Activated naive CD4-positive, alpha-beta T cell treated with Interleukin-2 at 50 U/mL for 16 hours (primary cell): ENCODE measurements around the gene ATP6V0A4.
A peak's percentile ranks its signal among the peaks of the same experiment; 100 is the strongest.
"Not testable (repeated sequence)": the region's sequence is repeated elsewhere in the genome, so short reads cannot be mapped to it uniquely, and the experiment has no call there.

ENCODE experiments used
- DNase-seq: peaks from one replicate; pipeline ENCODE4 v3.0.0-alpha.2; 2020

The ATP6V0A4 gene

GRCh38 chr7:138797715-138798320 is at the start of gene ATP6V0A4, which contains the start of gene TMEM213:
Gene ATP6V0A4 (minus strand): TSS chr7:138798196. CDS start chr7:138771247, 26,949 bp downstream.
Gene TMEM213 (plus strand): TSS chr7:138797994. CDS start chr7:138798105, 111 bp downstream.
- no peak for DNase-seq

GRCh38 chr7:138845711-138846110 is 47.7 kb upstream of the ATP6V0A4 start:
- no peak for DNase-seq

DNA sequence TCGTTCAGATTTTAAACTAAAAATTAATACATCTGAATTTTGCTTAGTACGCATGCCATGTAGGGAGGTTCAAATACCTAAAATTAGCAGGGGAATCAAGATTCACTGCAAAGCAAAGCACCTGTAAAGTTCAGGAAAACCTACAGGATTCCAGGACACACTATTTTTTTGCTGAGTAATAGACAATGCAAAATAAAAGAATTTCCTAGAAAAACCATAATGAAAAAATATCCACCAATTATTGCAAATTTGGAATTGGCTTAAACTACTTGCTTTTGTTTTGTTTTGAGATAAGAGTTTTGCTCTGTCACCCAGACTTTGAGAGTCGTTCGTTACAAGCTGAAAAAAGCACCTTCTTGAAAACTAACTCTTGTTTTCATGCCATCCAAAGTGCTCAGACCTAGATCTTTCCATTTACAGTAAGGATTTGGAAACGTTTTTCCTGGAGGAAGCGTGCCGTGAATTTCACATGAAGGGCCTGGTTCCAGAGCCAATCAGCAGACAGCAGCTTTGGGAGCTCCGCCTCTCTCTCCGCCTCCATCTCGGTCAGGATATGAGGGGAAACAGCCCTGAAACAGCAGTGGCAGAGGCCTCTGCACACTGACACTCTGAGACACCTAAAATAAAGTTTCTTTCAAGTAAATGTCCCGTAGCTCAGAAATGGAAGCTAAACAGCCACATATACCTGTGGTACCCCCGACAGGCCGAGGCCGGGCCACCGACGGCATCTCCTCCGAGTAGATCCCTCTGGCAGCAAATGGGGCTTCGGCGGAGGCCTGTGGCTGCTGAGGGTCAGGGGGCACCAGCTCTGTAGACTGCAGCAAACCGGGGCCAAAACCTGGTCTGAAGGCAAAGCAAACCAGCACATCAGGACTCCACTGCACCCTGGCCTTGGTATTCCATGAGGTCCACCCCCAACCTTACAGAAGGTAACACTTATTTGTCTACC is 45.9 kb upstream of the ATP6V0A4 start:
- DNase-seq: no peak

GRCh38 chr7:138842111-138842510 is 44.1 kb upstream of the ATP6V0A4 start:
- no peak for DNase-seq

- no peak for DNase-seq
Observed at GRCh38 chr7:138838166-138838565, 40.2 kb upstream of the ATP6V0A4 start.

- no peak for DNase-seq
Observed at GRCh38 chr7:138837627-138838026, 39.6 kb upstream of the ATP6V0A4 start.

- DNase-seq: no peak
Observed at GRCh38 chr7:138835087-138835486, 37.1 kb upstream of the ATP6V0A4 start.

- peak; percentile 21 for DNase-seq
Observed at GRCh38 chr7:138834583-138834982, 36.6 kb upstream of the ATP6V0A4 start.

- DNase-seq: no peak
Observed at GRCh38 chr7:138833596-138833995, 35.6 kb upstream of the ATP6V0A4 start.

DNA sequence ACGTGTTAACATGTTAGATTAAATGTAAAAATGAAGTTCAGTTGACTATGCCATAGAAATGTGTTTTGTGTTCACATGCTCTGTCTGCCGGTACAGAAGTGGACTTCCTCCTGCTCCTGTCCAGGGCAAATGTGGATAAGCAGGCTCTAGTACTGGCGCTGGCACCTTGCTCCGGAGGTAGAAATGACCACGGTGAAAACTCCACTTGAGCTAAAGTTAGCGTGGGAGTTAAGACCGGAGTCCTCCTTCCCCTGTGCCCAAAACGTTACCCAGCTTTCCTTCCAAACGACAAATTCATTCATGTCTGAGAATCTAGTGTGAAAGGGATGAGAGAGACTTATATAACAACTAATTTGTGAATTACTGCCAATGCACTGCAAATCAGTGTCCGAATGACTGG is 35.0 kb upstream of the ATP6V0A4 start:
- no peak for DNase-seq

DNA sequence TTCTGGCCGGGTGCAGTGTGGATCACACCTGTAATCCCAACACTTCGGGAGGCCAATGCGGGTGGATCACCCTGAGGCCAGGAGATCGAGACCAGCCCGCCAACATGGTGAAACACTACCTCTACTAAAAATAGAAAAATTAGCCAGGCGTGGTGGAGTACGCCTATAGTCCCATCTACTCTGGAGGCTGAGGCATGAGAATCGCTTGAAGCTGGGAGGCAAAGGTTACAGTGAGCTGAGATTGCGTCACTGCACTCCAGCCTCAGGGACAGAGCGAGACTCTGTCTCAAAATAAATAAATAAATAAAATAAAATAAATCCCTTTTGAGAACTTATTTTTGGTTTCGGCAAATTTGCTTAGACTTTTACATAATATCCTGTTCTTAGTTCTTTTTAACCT is 31.3 kb upstream of the ATP6V0A4 start:
- no peak for DNase-seq

DNA sequence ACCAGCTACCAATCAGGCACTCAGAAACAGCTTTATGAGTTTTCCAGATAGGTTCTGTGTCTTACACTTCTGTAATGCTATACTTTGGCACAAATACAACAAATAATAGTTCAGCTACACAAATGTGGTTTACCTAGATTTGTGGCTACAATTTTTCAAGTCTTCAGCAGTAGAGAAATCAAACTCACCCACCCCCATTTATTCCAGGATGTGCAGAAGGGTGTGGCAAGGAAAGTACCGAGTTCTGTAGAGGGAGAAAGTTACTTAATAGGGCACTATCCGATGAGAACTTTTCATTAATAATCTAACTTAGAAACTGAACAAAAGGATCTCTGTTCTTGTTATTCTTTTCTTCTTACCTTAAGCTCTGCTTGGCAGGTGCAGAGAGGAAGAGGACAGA is 30.3 kb upstream of the ATP6V0A4 start:
- no peak for DNase-seq

DNA sequence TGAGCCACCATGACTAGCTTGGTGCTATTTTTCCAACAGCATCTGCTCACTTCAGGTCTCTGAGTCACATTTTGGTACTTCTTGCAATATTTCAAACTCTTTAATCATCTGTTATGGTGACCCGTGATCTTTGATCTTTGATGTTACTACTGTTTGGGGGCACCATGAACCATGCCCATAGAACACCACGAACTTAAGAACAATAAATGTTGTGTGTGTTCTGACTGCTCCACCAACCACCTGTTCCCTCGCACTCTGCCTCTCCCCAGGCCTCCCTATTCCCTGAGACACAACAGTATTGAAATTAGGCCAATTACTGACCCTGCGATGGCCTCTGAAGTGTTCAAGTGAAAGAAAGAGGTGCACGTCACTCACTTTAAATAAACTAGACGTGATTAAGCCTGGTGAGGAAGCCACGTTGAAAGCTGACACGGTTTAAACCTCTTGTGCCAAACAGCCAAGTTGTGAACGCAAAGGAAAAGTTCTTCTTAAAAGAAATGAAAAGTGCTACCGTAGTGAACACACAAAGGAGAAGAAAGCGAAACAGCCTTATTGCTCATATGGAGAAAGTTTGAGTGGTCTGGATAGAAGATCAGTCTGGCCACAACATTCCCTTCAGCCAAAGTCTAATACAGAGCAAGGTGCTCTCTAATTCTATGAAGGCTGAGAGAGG is 27.2 kb upstream of the ATP6V0A4 start:
- DNase-seq: no peak

DNA sequence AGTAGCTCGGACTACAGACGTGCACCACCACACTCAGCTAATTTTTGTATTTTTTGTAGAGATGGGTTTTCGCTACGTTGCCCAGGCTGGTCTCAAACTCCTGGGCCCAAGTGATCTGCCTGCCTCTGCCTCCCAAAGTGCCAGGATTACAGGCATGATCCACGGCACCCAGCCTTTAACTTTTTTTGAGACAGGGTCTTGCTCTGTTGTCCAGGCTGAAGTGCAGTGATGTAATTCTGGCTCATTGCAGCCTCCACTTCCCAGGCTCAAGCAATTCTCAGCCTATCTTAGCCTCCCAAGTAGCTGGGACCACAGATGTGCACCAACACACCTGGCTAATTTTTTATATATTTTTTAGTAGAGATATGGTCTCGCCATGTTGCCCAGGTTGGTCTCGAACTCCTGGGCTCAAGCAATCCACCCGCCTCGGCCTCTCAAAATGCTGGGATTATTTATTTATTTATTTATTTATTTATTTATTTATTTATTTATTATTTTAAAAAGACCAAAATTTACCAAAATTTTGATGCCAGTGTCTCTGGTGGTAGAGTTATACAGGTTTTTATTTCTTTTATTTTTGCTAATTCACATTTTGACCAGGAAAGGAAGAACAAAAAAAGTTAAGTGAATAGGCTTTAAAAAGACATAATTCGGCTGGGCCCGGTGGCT is 25.0 kb upstream of the ATP6V0A4 start:
- no peak for DNase-seq

- no peak for DNase-seq
Observed at GRCh38 chr7:138821912-138822311, 23.9 kb upstream of the ATP6V0A4 start.

- no peak for DNase-seq
Observed at GRCh38 chr7:138819625-138820024, 21.6 kb upstream of the ATP6V0A4 start.

GRCh38 chr7:138816650-138817049 is 18.7 kb upstream of the ATP6V0A4 start:
- DNase-seq: no peak

DNA sequence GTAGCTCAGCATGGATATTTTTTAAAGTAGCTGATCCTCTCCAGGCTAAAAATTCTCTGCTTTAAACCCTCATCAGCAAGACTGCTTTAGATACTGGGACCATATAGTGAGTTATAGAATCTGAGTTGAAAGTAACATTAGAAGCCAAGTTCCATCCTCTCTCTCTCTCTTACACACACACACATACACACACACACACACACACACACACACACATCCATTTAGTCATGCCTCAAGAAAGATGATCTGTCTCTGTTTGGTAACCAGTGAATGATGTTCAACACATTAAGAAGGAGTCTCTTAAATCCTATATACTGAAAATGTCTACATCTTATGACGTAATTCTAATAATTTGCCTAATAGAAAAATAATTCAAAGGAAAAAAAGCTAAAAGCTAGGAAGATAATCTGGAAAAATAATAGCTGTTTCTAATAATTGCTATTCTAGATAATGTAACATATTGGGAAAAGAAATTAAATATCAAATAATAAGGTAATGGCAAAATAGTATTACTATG is 16.9 kb upstream of the ATP6V0A4 start:
- DNase-seq: no peak

GRCh38 chr7:138813945-138814344 is 15.9 kb upstream of the ATP6V0A4 start:
- no peak for DNase-seq

DNA sequence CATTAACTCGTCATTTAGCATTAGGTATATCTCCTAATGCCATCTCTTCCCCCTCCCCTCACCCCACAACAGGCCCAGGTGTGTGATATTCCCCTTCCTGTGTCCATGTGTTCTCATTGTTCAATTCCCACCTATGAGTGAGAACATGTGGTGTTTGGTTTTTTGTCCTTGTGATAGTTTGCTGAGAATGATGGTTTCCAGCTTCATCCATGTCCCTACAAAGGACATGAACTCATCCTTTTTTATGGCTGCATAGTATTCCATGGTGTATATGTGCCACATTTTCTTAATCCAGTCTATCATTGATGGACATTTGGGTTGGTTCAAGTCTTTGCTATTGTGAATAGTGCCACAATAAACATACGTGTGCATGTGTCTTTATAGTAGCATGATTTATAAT is 13.3 kb upstream of the ATP6V0A4 start:
- DNase-seq: not testable (repeated sequence)

DNA sequence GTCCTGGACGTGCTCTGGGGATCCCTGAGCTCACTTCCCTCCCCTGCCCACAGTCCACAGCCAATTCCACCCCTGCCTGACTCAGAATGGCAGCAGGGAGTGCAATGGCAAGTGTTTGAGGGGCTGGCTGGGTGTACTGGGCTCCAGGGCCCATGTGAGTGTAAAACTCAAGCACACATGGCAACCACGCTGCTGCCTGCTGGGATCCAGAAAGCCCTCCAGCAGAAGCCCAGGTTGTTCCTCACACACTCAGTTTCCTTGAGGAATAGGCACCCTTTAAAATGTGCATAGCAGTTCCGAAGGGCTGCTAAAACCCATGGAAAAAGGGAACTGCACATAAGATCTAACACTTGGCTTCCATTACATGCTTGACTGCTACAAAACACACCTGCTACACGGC is 11.3 kb upstream of the ATP6V0A4 start:
- no peak for DNase-seq

GRCh38 chr7:138804618-138805017 is 6.6 kb upstream of the ATP6V0A4 start:
- DNase-seq: no peak

DNA sequence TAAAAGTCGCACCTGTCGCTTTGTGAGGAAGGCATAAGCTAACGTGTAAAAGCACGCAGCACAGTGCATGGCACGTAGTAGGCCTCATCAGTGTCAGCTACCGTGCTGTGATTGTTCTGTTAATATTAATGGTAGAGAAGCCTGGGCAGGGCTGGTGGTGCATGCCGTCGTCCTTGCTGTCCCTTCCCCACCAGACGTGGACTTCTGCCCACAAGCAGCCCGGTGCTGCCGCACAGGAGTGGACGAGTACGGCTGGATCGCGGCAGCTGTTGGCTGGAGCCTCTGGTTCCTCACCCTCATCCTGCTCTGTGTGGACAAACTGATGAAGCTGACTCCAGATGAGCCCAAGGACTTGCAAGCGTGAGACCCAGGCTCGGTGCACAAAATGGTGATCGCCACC is 4.7 kb upstream of the ATP6V0A4 start:
- DNase-seq: no peak
